Sigmoid colon (tissue), 4 donors: ENCODE results near the gene HELZ.

Experiments used
- POLR2A ChIP-seq, 2 donors: fragments of 450-650 bp; IDR thresholded peaks; one replicate each; pipeline ENCODE4 v1.6.1; 2016; ENCODE audit warnings: antibody characterized with exemption in 2 of 2, mild to moderate bottlenecking in 2 of 2, moderate library complexity in 2 of 2
- POLR2AphosphoS5 ChIP-seq, 4 donors: sonication (generic); formaldehyde crosslinking; IDR thresholded peaks; one replicate each; pipeline ENCODE4 v1.6.1; 2017; ENCODE audit warnings: antibody characterized with exemption in 4 of 4
- TF ChIP-seq, protein P1 (sequence below), 4 experiments: fragments of 450-650 bp in 3 of 4; fragments of 200-600 bp in 1 of 4; IDR thresholded peaks; one replicate each; pipeline ENCODE4 v1.5.1; 2016 to 2019; ENCODE audit warnings: antibody characterized with exemption in 4 of 4, mild to moderate bottlenecking in 3 of 4, moderate library complexity in 2 of 4

DNA sequence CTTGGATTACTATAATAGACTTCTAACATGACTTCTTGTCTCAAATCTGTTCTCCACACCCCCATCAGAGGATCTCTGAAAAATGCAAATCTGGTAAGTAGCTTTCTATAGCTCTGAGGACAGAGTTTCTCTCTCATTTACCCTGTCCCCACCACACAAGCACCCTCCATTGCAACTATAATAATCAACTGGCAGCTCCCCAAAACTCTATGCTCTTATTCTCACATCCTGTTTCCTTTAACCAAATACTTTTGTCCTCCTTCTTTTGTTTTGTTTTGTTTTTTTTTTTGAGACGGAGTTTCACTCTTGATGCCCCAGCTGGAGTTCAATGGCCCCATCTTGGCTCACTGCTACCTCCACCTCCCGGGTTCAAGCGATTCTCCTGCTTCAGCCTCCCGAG lies 73.4 kb downstream of the HELZ start:
- TF ChIP-seq, protein P1, sequence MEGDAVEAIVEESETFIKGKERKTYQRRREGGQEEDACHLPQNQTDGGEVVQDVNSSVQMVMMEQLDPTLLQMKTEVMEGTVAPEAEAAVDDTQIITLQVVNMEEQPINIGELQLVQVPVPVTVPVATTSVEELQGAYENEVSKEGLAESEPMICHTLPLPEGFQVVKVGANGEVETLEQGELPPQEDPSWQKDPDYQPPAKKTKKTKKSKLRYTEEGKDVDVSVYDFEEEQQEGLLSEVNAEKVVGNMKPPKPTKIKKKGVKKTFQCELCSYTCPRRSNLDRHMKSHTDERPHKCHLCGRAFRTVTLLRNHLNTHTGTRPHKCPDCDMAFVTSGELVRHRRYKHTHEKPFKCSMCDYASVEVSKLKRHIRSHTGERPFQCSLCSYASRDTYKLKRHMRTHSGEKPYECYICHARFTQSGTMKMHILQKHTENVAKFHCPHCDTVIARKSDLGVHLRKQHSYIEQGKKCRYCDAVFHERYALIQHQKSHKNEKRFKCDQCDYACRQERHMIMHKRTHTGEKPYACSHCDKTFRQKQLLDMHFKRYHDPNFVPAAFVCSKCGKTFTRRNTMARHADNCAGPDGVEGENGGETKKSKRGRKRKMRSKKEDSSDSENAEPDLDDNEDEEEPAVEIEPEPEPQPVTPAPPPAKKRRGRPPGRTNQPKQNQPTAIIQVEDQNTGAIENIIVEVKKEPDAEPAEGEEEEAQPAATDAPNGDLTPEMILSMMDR (IDR thresholded peaks at IDR 0.05) = no peak
- TF ChIP-seq POLR2AphosphoS5 (IDR thresholded peaks at IDR 0.05) = no peak
- no peak for TF ChIP-seq POLR2A (IDR thresholded peaks at IDR 0.05)
